ENCODE results near the gene TMEM238.
A peak's percentile ranks its signal among the peaks of the same experiment; 100 is the strongest.

The TMEM238 gene

DNA sequence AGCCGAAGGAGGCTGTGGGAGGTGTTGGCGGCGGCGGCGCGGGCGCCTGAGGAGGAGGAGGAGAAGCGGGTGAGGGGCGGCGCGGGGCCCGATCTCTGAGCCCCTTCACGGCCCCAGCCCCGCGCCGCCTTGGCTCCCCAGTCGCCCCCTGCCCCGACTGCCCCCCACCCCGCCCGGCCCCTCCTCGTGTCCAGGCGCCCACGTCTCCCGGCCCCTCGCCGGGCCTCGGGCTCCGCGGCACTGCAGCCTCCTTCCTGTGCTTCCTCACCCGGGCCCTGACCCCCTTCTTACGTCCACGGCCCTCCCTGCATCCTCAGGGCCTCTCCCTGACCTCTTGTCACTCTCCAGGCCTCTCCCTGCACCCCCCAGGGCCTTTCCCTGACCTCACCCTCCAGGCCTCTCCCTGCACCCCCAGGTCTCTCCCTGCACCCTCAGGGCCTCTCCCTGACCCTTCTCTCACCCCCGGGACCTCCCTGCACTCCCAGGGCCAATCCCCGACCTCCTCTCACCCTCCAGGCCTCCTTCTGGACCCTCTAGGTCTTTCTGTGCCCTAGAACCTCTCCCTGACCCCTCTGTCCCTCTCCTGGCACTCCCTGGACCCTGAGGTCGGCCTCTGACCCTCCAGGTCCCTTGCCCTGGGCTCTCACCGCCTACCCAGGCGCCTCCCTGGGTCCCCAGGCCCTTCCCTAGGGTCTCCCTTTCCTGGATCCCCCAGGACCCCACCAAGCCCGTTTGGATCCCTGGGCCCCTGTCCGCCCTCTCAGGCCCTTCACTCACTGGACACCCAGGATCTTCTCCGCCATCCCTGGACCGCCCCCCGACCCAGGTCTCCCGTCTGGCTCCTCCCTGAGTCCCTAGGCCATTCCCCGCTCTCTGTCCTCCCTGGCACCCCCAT, 44.0 kb downstream of the TMEM238 start:
- no peak for DNase-seq (ENCODE audit: low spot score)

DNA sequence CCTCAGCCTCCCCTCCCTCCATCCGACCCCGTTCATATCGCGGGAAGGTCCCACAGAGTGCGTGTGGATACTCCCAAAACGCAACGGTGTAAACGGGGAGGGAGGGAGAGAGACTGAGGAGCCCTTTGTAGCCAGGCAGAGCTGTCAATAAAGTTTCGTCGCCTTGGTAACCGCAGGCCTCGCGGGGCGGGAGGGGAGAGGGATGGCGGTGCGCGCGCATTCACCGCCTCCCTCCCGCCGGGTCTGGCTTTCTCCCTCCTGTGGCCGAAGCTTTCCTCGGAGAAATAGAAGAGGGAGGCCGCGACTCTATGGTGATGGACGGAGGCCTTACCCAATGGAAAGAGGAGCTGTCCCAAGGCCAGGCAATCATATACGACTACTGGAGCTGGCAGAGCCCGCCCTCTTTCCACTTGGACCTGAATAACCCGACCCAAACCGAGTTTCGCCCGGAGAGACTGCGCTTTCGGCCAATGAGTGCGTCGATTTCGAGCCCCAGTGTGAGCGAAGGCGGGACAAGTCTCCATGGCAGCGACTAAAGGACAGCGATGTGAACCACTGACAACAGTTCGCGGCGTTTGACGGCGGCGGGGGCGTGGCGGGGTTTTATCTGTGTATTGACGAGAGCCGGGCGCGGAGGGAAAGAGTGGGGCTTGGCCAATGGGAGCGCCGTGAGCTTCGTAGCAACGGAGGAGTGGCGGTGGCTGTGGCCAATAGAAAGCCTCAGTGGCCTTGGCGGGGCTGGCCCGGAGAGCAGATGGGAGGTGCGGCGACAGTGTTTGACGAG, 44.8 kb downstream of the TMEM238 start, which contains the start of gene KMT5C:
KMT5C (plus strand) TSS at position 772 of the 784 bp plus-strand sequence. CDS start 2,061 bp downstream, outside the sequence.
- DNase-seq (ENCODE audit: low spot score) = peak; percentile 100

DNA sequence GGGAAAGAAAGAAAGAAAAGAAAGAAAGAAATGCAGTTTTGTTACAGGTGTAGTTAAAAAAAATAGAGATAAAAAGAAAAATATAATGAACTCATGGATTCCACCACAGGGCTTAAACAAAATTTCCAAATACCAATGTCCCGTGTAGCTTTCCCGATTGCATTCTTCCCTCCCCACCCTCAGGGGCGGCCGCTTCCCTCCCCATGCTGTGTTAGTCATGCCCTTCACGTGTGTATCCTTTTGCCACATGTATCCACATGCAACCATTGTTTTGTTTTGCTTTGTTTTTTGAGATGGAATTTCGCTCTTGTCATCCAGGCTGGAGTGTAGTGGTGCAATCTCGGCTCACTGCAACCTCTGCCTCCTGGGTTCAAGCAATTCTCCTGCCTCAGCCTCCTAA, 48.0 kb downstream of the TMEM238 start:
- DNase-seq (ENCODE audit: low spot score) = peak; percentile 63

DNA sequence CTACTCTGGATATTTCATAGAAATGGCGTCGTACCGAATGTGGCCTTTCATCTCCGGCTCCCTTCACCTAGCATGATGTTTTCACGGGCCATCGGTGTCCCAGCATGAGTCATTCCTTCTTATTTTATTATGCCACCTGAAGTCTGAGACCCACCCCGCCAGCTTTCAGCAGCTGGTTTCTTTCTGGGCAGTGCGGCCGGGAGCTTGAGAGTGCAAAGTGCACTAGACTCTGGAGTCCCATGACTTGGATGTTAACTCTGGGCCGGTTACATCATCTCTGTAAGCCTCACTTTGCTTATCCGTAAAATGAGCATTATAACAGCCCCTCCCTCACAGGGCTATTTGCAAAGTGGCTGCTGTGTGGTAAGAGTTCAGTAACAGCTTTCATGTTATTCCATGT, 50.2 kb downstream of the TMEM238 start:
- DNase-seq (ENCODE audit: low spot score) = no peak

DNA sequence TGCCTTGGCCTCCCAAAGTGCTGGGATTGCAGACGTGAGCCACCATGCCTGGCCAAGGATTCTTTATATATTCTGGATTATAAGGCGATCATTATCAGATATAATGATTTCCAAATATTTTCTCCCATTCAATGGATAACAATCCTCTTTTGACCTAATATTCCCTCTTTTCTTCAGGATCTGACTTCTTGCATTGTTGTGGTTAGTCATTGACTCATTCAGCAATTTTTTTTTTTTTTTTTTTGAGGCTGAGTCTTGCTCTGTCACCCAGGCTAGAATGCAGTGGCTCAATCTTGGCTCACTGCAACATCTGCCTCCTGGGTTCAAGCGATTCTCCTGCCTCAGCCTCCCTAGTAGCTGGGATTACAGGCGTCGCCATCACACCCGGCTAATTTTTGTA, 54.3 kb downstream of the TMEM238 start:
- peak; percentile 63 for DNase-seq (ENCODE audit: low spot score)

Measured in GM03348 (cell line).